Keratinocyte (primary cell): ENCODE data around the gene USH2A. TPM values are rescaled to one million over a fixed set of nuclear protein-coding genes. Genes with fewer than 3 reads are reported as not detected.

ENCODE experiments used
- DNase-seq: peaks from one replicate; pipeline ENCODE4 v3.0.0-alpha.2; 2011; ENCODE audit warnings: low read depth, missing footprints, low spot score
- FAIRE-seq: peaks from 2 replicates; lab custom pipeline; 2011; peaks lifted over from hg19 to GRCh38; lab: Jason Lieb, UNC
- H2AFZ ChIP-seq: 2 replicates; pipeline ENCODE4 v1.6.0; 2012; ENCODE audit warnings: low read length, control low read depth, inconsistent platforms; ENCODE audit not compliant: control insufficient read depth
- H3K27ac ChIP-seq: 2 replicates; pipeline ENCODE4 v1.5.1; 2011; ENCODE audit warnings: low read length; ENCODE audit not compliant: control insufficient read depth, insufficient read depth
- H3K27me3 ChIP-seq: 3 replicates; pipeline ENCODE4 v1.6.0; 2011; ENCODE audit warnings: low read length; ENCODE audit not compliant: control insufficient read depth, insufficient read depth; ENCODE audit errors: extremely low read depth
- H3K36me3 ChIP-seq, 2 experiments: 2 replicates in 1 of 2; 3 replicates in 1 of 2; pipeline ENCODE4 v1.5.1; 2011; ENCODE audit warnings: low read length in 2 of 2, mild to moderate bottlenecking in 1 of 2; ENCODE audit not compliant: control insufficient read depth in 2 of 2, insufficient read depth in 2 of 2; ENCODE audit errors: extremely low read depth in 1 of 2
- H3K4me1 ChIP-seq: 3 replicates; pipeline ENCODE4 v1.5.1; 2011; ENCODE audit warnings: low read length; ENCODE audit not compliant: control insufficient read depth, insufficient read depth; ENCODE audit errors: extremely low read depth
- H3K4me2 ChIP-seq: 3 replicates; pipeline ENCODE4 v1.6.0; 2011; ENCODE audit warnings: low read depth, low read length; ENCODE audit not compliant: control insufficient read depth, insufficient read depth; ENCODE audit errors: extremely low read depth
- H3K4me3 ChIP-seq, 3 experiments: fragments of 200-600 bp in 1 of 3; sonication (generic) in 1 of 3; 2 replicates in 2 of 3; 3 replicates in 1 of 3; pipeline ENCODE4 v1.5.1; 2011 to 2016; ENCODE audit warnings: low read length in 3 of 3, mild to moderate bottlenecking in 3 of 3, control low read depth in 2 of 3, inconsistent platforms in 1 of 3, low read depth in 1 of 3, mixed read lengths in 1 of 3, mixed run types in 1 of 3, moderate library complexity in 1 of 3; ENCODE audit not compliant: control insufficient read depth in 2 of 3, insufficient read depth in 2 of 3; ENCODE audit errors: extremely low read depth in 1 of 3
- H3K79me2 ChIP-seq: 2 replicates; pipeline ENCODE4 v1.6.0; 2012; ENCODE audit warnings: low read length; ENCODE audit not compliant: control insufficient read depth, insufficient read depth
- H3K9ac ChIP-seq: 3 replicates; pipeline ENCODE4 v1.6.0; 2011; ENCODE audit warnings: low read length; ENCODE audit not compliant: control insufficient read depth, insufficient read depth; ENCODE audit errors: extremely low read depth
- H3K9me1 ChIP-seq: 3 replicates; pipeline ENCODE4 v1.6.0; 2011; ENCODE audit warnings: low read length; ENCODE audit not compliant: control insufficient read depth, insufficient read depth; ENCODE audit errors: extremely low read depth
- H3K9me3 ChIP-seq: 2 replicates; pipeline ENCODE4 v1.5.1; 2012; ENCODE audit warnings: low read depth, low read length; ENCODE audit not compliant: control insufficient read depth
- H4K20me1 ChIP-seq: 3 replicates; pipeline ENCODE4 v1.6.0; 2011; ENCODE audit warnings: low read length; ENCODE audit not compliant: control insufficient read depth, insufficient read depth; ENCODE audit errors: extremely low read depth
- EZH2 ChIP-seq: IDR thresholded peaks from one replicate; pipeline ENCODE4 v1.6.1; 2012; ENCODE audit warnings: inconsistent platforms, mild to moderate bottlenecking, low read length, moderate library complexity
- dilution Hi-C: fragments of 300-500 bp; cut with MboI; formaldehyde crosslinking; loops from one replicate; pipeline ENCODE4 v1.7.0; 2020; ENCODE audit warnings: low sequenced_read_pairs; ENCODE audit not compliant: extremely low pct_ligation_motif_present
- polyA plus RNA-seq, 5 experiments: library from polyadenylated mRNA; depleted of rRNA in 3 of 5; stranded (reverse) in 3 of 5; stranded (forward) in 1 of 5; unstranded in 1 of 5; fragments of >200 nt; gene quantifications; 1 replicate in 1 of 5; 2 replicates in 3 of 5; 3 replicates in 1 of 5; pipeline versions ENCODE4 v1.2.1 to v1.2.3, GENCODE V29; 2011 to 2012; ENCODE audit warnings: missing spikeins in 2 of 5, low read depth in 1 of 5, low replicate concordance in 1 of 5
- TF ChIP-seq, protein P1 (sequence below), 3 experiments: IDR thresholded peaks in 1 of 3; conservative IDR thresholded peaks in 1 of 3; optimal IDR thresholded peaks in 1 of 3; 2 replicates in 2 of 3; 3 replicates in 1 of 3; pipeline versions ENCODE3 to v1.5.1; 2011; ENCODE audit warnings: low read length in 3 of 3, mild to moderate bottlenecking in 3 of 3, moderate library complexity in 2 of 3, control low read depth in 1 of 3, inconsistent platforms in 1 of 3; ENCODE audit not compliant: insufficient read depth in 2 of 3; ENCODE audit errors: extremely low read depth in 1 of 3

Gene USH2A
- polyA plus RNA-seq, 1 donor (not counting 4 experiments of a cell fraction or from before 2014, with no cell fraction given) = not detected

DNA sequence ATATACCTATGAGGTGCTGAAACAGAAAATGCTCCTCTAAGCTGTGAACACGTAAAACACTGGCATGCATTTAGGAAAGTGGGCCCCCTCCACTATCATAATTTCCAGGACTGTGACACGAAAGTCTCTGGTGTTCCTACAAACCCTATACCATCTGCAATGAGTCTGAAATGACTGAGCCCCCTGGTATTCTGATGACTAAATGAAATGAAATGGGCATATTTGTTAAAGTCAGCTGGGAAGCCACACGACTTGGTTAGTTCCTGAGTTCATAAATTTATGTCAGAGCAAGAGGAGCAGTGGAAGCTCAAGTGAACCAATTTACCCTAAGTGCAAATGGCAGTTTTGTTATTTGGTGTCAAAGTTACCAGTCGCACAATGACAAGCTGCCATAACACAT, 673.8 kb downstream of the USH2A start:
- H3K4me1 ChIP-seq = no peaks in the 10 kb centered on the region
- H3K27ac ChIP-seq = no peak overlapping the region
- no peaks in the 10 kb centered on the region for H3K9me1 ChIP-seq
- H3K9ac ChIP-seq = no peak overlapping the region
- no peak overlapping the region for H2AFZ ChIP-seq
- dilution Hi-C loops = no loop called here
- no peaks in the 10 kb centered on the region for H3K9me3 ChIP-seq
- H3K36me3 ChIP-seq = no peaks in the 10 kb centered on the region
- no peaks in the 10 kb centered on the region for H4K20me1 ChIP-seq
- FAIRE-seq (no peak), DNase-seq (no peak)
- H3K27me3 ChIP-seq = no peaks in the 10 kb centered on the region
- TF ChIP-seq EZH2 = no peak
- TF ChIP-seq, protein P1, sequence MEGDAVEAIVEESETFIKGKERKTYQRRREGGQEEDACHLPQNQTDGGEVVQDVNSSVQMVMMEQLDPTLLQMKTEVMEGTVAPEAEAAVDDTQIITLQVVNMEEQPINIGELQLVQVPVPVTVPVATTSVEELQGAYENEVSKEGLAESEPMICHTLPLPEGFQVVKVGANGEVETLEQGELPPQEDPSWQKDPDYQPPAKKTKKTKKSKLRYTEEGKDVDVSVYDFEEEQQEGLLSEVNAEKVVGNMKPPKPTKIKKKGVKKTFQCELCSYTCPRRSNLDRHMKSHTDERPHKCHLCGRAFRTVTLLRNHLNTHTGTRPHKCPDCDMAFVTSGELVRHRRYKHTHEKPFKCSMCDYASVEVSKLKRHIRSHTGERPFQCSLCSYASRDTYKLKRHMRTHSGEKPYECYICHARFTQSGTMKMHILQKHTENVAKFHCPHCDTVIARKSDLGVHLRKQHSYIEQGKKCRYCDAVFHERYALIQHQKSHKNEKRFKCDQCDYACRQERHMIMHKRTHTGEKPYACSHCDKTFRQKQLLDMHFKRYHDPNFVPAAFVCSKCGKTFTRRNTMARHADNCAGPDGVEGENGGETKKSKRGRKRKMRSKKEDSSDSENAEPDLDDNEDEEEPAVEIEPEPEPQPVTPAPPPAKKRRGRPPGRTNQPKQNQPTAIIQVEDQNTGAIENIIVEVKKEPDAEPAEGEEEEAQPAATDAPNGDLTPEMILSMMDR (optimal IDR thresholded peaks at IDR 0.05 in 1 of 3, IDR thresholded peaks at IDR 0.05 in 1 of 3, conservative IDR thresholded peaks at IDR 0.05 in 1 of 3; ENCODE audit: extremely low read depth in 1 of 3, insufficient read depth in 2 of 3, low read length in 3 of 3) = no peak
- H3K4me2 ChIP-seq = no peak overlapping the region
- no peaks in the 10 kb centered on the region for H3K79me2 ChIP-seq
- no peak overlapping the region for H3K4me3 ChIP-seq

DNA sequence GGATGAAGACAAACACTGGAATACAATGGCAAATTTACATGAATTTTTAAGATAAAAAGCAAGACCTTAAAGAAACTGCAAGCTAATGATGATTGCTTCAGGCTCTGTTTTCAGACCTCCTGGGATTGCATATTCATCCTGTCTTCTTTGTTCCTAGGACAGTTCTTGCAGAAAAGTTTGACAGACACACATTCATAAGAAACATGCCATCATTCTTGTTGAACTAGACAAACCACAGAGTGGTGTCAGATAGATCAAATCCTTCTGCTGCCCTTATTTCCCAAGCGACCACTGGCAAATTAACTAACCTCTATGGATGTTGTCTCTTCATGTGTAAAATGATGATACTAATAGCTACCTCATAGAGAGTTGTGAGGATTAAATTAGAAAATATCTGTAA, 674.8 kb downstream of the USH2A start:
- dilution Hi-C loops = no loop called here
- no peak overlapping the region for H3K4me2 ChIP-seq
- DNase-seq (no peak), FAIRE-seq (no peak)
- H3K36me3 ChIP-seq = no peaks in the 10 kb centered on the region
- TF ChIP-seq, protein P1 (optimal IDR thresholded peaks at IDR 0.05 in 1 of 3, IDR thresholded peaks at IDR 0.05 in 1 of 3, conservative IDR thresholded peaks at IDR 0.05 in 1 of 3; ENCODE audit: extremely low read depth in 1 of 3, insufficient read depth in 2 of 3, low read length in 3 of 3) = no peak
- TF ChIP-seq EZH2 = no peak
- H3K9me3 ChIP-seq = no peaks in the 10 kb centered on the region
- H2AFZ ChIP-seq = no peak overlapping the region
- no peaks in the 10 kb centered on the region for H3K4me1 ChIP-seq
- H3K9me1 ChIP-seq = no peaks in the 10 kb centered on the region
- H4K20me1 ChIP-seq = no peaks in the 10 kb centered on the region
- H3K79me2 ChIP-seq = no peaks in the 10 kb centered on the region
- H3K4me3 ChIP-seq = no peak overlapping the region
- H3K9ac ChIP-seq = no peak overlapping the region
- no peaks in the 10 kb centered on the region for H3K27me3 ChIP-seq
- no peak overlapping the region for H3K27ac ChIP-seq
